Measurements from ENCODE around the gene GCA. TPM values are rescaled to one million over a fixed set of nuclear protein-coding genes. Genes with fewer than 3 reads are reported as not detected.

The GCA gene
- total RNA-seq, 6 donors from 2014 or later = 12.7 to 101 (median 38.1) TPM

DNA sequence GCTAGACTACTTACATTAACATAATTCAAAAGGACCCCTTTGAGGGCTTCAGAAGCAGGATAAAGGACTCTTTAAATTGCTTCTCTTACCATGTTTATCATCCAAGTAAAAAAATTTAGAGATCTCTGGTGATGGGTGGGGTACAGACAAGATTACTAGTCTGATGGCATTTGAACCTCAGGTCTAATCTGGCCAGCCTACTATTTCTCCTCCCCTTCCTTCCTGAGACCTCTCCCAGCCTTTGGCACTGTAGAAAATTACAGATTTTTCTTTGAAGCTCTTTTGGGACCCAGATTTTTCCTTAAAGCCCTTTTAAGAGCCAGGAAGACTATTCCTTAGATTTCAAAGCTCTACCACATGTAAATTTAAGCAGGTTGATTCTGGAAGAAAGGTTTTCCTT is 28.9 kb downstream of the GCA start:
- H3K27ac ChIP-seq = no peak overlapping the region
- no peaks in the 10 kb centered on the region for H3K36me3 ChIP-seq
- H3K27me3 ChIP-seq = no peaks in the 10 kb centered on the region
- DNase-seq = no peak
- H3K9me3 ChIP-seq = no peaks in the 10 kb centered on the region
- TF ChIP-seq POLR2AphosphoS5 (IDR thresholded peaks at IDR 0.05) (no peak), EP300 (IDR thresholded peaks at IDR 0.05) (no peak), POLR2A (IDR thresholded peaks at IDR 0.05) (no peak)
- TF ChIP-seq, protein P1, sequence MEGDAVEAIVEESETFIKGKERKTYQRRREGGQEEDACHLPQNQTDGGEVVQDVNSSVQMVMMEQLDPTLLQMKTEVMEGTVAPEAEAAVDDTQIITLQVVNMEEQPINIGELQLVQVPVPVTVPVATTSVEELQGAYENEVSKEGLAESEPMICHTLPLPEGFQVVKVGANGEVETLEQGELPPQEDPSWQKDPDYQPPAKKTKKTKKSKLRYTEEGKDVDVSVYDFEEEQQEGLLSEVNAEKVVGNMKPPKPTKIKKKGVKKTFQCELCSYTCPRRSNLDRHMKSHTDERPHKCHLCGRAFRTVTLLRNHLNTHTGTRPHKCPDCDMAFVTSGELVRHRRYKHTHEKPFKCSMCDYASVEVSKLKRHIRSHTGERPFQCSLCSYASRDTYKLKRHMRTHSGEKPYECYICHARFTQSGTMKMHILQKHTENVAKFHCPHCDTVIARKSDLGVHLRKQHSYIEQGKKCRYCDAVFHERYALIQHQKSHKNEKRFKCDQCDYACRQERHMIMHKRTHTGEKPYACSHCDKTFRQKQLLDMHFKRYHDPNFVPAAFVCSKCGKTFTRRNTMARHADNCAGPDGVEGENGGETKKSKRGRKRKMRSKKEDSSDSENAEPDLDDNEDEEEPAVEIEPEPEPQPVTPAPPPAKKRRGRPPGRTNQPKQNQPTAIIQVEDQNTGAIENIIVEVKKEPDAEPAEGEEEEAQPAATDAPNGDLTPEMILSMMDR (IDR thresholded peaks at IDR 0.05) = no peak
- H3K4me1 ChIP-seq = no peaks in the 10 kb centered on the region
- no peak for ATAC-seq (ENCODE audit: low FRiP score in 2 of 2)
- H3K4me3 ChIP-seq = no peak overlapping the region

DNA sequence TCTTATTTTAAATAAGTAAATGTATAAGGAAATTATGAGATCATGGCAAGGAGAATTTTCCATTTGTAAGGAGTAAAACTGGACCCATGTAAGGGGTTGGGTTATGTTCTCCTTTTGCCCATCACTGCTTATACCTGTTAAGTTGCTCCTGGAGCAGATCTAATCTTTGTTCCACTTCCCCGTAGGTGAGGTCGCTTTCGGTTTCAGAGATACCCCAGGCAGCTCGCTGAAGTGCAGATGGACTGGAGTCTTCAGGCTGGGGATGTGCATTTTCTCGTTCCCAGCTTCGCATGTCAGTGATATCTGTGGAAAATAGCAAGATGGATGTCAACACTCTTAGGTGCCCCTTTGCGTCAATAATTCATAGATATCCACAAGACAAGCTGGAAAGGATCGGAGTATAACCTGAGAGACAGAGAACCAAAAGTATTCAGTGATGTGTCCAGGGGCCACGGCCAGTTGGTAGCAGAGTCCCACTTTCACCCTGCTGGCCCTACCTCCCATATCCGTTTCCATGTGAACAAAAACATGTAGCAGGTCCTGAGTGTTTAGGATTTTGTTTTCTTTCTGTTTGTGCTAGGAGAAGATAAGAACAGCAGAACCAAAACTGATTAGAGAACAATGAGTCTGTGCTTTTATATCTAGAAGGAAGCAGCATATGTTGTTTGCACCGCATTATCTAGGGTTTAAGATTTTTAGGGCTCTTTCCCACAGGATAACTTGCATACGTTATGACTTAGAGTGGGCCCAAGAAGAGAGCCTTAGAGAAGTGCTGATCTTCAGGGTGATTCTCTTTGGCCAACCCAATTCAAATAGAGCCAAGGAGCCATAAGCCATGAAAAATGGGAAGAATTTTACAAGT is 36.0 kb downstream of the GCA start:
- ATAC-seq (ENCODE audit: low FRiP score in 2 of 2) = no peak
- WGBS, 2 donors = 80 to 82% methylated on average over 12 of the region's 12 CpGs
- TF ChIP-seq, protein P1 (IDR thresholded peaks at IDR 0.05) = no peak
- no peak for TF ChIP-seq POLR2A (IDR thresholded peaks at IDR 0.05)
- no peak for TF ChIP-seq EP300 (IDR thresholded peaks at IDR 0.05)
- no peak for TF ChIP-seq POLR2AphosphoS5 (IDR thresholded peaks at IDR 0.05)

DNA sequence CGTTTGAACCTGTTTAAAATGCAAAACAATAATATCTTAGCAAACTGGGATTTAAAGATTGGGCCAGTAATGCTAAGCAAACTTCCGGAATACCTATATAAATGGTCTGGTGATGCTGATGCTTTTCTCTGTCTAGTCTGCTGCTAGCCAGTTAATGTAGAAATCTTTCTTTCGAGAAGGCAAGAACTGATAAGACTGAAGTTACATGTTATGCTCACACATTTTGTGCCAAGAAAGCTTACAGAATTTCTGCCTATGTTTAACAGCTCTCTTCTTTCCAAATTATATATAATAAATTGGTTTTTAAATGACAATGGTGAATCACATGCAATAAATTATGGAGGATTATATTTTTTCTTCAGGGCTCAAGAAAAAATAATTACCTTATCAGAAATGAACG is 37.9 kb downstream of the GCA start:
- ATAC-seq (ENCODE audit: low FRiP score in 2 of 2) (no peak), DNase-seq (no peak)
- Histone ChIP-seq H3K27me3 (no peaks in the 10 kb centered on the region), H3K36me3 (no peaks in the 10 kb centered on the region), H3K9me3 (no peaks in the 10 kb centered on the region), H3K4me1 (no peaks in the 10 kb centered on the region), H3K27ac (no peak overlapping the region), H3K4me3 (no peak overlapping the region)
- TF ChIP-seq POLR2AphosphoS5 (IDR thresholded peaks at IDR 0.05) = no peak
- TF ChIP-seq POLR2A (IDR thresholded peaks at IDR 0.05) = no peak
- TF ChIP-seq, protein P1 (IDR thresholded peaks at IDR 0.05) = no peak
- no peak for TF ChIP-seq EP300 (IDR thresholded peaks at IDR 0.05)
- WGBS, 2 donors = 49 to 53% methylated on average over 4 of the region's 4 CpGs

More for the DNA sequence above, 36.0 kb downstream of the GCA start:
- no peak for DNase-seq
- Histone ChIP-seq H3K36me3 (no peaks in the 10 kb centered on the region), H3K4me3 (no peak overlapping the region), H3K27me3 (no peaks in the 10 kb centered on the region), H3K4me1 (no peaks in the 10 kb centered on the region), H3K27ac (no peak overlapping the region), H3K9me3 (no peaks in the 10 kb centered on the region)

DNA sequence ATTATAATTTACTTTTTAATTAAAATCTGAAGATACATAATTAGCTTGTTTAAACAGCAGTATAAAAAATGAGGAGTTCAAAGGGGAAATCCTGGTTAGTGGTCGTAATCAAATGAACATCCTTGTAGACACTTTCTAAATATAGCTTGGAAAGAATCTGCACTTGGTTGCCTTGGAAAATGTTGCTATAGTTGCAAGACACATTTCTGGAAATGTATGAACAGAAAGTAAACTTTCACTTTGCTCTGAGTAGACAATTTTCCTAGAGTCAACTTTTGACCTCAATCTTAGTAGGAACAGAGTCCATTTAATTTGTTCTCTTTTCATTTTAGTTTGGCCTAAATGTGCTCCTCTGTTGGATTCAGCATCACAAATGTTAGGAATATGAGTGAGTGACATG is 38.3 kb downstream of the GCA start:
- Histone ChIP-seq H3K27ac (no peak overlapping the region), H3K36me3 (no peaks in the 10 kb centered on the region), H3K4me1 (no peaks in the 10 kb centered on the region), H3K27me3 (no peaks in the 10 kb centered on the region), H3K4me3 (no peak overlapping the region), H3K9me3 (no peaks in the 10 kb centered on the region)
- no peak for DNase-seq
- ATAC-seq (ENCODE audit: low FRiP score in 2 of 2) = no peak
- WGBS, 2 donors = 6% methylated on average over 1 of the region's 1 CpG
- no peak for TF ChIP-seq POLR2AphosphoS5 (IDR thresholded peaks at IDR 0.05)
- no peak for TF ChIP-seq EP300 (IDR thresholded peaks at IDR 0.05)
- TF ChIP-seq, protein P1 (IDR thresholded peaks at IDR 0.05) = no peak
- TF ChIP-seq POLR2A (IDR thresholded peaks at IDR 0.05) = no peak

DNA sequence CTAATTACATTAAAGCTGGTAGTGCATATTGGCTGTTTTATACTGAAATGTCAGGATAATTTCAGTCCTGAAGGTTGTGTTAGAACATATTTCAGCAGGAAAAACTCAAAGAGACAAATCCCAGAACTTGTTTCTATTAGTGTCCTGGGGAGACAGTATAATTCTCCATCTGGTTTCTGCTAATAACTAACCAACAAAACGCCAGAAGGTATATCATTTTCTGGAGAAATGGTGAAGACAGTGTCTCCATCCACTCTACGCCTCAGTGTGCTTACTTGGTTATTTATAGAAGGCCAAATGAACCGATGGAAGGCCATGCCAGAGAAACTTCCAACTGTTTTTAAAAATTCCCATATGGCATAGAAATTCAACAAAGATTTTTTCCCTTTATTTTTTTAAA is 41.6 kb downstream of the GCA start:
- 72 to 84% methylated on average over 3 of the region's 3 CpGs for WGBS, 2 donors

More for the DNA sequence above, 41.6 kb downstream of the GCA start:
- Histone ChIP-seq H3K36me3 (no peaks in the 10 kb centered on the region), H3K27ac (no peak overlapping the region), H3K9me3 (no peaks in the 10 kb centered on the region), H3K4me3 (no peak overlapping the region), H3K27me3 (no peaks in the 10 kb centered on the region), H3K4me1 (no peaks in the 10 kb centered on the region)
- ATAC-seq (ENCODE audit: low FRiP score in 2 of 2) = no peak
- TF ChIP-seq POLR2AphosphoS5 (IDR thresholded peaks at IDR 0.05) = no peak
- TF ChIP-seq, protein P1 (IDR thresholded peaks at IDR 0.05) = no peak
- no peak for TF ChIP-seq EP300 (IDR thresholded peaks at IDR 0.05)
- no peak for TF ChIP-seq POLR2A (IDR thresholded peaks at IDR 0.05)
- no peak for DNase-seq
